HG02938 (cell line): ENCODE measurements around the gene SLC16A3.
"Not testable (repeated sequence)": the region's sequence is repeated elsewhere in the genome, so short reads cannot be mapped to it uniquely, and the experiment has no call there.

ENCODE experiments used
- ATAC-seq: cut with Tn5 transposase; IDR thresholded peaks from one replicate; pipeline ENCODE4 v1.9.1; 2021; ENCODE audit warnings: mild to moderate bottlenecking, moderate library complexity; ENCODE audit not compliant: unreplicated experiment

The SLC16A3 gene

DNA sequence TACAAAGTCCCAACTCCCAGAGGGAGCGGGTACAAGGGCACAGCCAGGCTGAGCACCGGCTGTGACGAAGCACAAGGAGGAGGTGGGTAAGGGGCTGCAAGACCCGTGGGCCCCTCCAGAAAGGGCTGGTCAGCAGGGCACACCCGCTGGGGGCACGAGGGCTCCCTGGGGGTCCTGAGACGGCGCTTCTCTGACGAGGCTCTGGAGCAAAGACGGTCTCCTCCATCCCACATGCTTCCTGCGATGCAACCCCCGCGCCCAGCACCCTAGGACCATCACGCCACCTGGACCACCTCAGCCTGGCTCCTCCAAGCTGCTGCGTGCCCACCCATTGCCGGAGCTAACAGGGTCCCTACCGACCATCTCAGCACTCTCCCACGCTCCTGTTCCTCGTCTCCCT, 24.9 kb upstream of the SLC16A3 start:
- ATAC-seq = no peak

DNA sequence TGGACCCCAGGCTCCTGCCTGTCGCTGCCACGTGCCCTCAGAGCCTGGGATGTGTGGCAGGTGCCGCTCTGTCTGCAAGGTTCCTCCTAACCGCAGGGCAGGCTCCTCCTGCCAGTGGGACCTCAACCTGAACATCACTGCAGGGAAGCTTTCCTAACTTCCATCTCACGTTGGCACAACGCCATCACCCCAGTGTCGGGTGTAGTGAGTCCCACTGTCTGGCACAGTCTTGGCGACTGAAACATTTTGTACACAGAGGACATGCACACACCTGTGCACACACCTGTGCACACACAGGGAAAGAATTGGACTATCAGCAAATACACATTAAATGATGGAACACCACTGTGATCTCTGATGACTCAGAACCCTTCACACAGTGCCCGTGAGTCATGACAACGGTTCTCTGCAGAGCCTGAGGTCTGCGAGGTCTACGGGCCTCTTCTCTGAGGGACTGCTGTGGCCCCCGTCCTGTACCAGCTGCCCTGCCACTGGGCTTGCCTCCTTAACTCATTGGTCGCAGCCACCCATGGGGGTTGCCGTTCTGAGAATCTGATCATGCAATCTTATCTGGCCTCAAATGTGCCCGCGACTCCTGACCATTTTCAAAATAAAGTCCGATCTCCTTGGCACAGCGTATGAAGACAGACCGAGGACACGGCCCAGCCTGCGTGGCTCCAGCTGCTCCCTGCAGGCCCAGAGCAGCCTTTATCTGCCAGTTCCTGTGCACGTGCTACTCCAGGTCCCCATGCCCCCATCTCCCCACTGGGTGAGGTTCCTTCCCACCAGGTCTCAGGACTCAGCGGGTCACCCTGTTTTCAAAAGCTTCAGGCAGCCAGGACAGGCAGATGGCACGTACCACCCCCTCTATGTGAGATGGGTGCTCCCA, 23.8 kb upstream of the SLC16A3 start:
- ATAC-seq = no peak

DNA sequence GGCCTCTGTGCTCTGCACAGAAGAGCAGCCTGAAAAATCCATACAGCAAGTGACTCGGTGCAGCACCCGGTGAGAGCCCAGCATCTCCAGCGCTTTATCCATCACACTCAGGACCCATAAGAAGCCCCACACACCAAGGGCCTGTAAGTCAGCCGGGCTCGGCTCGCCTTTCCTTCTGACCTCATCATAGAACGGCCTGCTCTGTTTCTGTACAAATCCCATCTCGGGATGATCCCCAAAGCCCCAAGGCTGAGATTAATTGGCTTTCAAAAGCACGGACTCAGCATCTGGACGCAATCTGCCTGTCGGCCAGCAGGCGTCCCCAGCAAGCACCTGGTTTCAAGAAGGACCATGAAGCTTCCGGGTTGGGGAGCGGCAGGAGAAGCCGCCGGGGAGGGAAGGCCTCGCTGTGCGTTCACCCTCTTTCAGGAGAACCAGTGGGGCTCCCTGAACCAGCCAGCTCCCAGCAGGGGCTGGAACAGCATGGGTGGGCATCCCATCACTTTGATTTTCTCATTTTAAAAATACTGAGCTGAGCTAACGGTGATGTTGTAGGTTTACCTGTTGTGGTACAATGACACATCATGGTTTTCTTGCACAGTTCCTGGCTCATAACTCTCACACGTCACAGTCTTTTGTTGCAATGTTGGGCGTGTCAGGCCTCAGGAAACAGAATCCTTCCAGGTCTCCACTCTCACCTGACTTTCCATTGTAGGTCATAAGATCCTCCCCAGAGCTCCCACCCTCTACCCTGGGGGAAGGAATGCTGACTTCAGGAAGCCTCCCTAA, 22.9 kb upstream of the SLC16A3 start:
- ATAC-seq = no peak

DNA sequence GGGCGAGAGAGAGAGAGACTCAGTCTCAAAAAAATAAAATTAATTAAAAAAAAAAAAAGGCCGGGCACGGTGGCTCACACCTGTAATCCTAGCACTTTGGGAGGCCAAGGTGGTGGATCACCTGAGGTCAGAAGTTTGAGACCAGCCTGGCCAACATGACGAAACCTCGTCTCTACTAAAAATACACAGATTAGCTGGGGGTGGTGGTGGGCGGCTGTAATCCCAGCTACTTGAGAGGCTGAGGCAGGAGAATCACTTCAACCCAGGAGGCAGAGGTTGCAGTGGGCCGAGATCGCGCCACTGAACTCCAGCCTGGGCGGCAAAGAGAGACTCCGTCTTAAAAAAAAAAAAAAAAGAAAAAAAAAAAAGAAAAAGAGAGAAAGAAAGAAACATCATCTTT, 18.2 kb upstream of the SLC16A3 start:
- not testable (repeated sequence) for ATAC-seq

DNA sequence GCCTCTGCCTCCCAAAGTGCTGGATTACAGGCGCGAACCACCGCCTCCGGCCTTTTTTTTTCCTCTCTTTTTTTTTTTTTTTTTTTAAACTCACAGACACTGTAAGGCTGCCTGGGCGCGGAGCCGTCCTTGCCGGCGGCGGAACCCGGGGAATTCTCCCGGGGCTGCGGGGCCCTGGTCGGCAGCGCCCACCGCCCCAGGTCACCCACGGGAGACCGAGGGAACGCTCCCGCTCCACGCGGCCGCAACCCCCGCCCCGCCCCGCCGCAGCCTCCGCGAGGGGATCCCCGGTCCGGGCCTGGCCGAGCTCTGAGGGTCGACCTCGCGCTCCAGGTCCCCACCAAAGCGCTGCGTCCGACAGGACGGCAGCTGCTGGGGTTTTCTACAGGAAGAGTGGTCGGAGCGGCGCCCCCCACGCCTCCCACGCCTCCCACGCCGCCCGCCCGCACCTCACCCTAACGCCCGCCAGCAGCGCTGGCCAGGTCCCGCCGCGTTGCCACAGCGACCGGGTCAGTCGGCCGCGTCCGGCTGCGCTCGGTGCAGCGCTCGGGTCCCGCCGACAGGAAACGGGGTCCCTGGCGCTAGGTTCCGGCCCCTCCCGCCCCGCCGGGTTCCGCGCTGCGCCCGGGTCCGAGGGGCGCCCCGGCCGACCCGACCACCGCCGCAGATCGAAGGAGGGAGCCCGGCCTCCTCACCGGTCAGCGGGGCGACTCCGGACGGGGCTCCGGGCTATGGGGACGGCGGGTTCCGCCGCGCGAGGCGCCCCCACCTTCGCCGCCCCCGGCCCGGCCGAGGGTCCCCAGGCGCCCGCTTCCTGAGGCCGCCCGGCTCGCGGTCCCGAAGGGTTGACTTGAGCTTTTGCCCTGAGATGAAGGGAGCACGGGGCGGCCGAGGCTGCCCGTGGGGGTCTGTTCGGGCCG, 16.3 kb upstream of the SLC16A3 start, which contains the start of gene CCDC57:
Gene CCDC57, minus strand, starts transcription at position 512 of the 920 bp plus-strand sequence. CDS start 10,898 bp downstream, outside the sequence.
- peak; percentile 50 for ATAC-seq

DNA sequence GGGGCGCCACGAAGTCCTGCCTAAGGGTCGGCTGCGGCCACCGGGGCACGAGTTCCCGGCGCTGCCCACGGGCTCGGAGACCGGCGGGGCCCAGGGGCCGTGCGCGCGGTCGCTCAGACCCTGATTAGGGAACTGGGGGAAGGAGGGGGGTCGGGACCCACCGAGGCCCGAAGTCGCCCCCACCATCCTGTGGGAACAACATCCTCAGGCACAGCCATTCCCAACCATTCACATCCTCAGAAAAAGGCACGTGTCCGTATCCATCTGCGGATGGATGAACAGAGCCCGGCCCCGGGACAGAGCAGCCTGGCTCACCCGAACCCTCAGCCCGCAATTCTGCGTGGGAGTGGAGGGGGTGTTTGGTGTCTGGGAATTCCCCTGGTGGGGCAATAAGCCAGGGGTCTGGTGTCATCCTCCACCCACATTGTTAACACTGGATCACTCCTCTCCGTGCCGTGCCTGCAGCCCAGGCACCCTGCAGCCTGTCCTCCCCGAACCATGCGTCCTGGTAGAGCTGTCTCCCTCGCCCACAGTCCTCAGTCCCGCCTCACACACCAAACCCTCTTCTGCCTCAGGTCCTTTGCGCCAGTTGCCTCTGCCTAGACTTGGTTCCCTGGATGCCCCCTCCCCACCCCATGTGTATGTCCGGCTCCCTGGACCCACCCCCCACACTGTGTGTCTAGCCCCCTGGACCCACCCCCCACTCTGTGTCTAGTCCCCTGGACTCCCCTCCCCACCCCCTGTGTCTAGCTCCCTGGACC, 15.4 kb upstream of the SLC16A3 start:
- peak; percentile 19 for ATAC-seq

DNA sequence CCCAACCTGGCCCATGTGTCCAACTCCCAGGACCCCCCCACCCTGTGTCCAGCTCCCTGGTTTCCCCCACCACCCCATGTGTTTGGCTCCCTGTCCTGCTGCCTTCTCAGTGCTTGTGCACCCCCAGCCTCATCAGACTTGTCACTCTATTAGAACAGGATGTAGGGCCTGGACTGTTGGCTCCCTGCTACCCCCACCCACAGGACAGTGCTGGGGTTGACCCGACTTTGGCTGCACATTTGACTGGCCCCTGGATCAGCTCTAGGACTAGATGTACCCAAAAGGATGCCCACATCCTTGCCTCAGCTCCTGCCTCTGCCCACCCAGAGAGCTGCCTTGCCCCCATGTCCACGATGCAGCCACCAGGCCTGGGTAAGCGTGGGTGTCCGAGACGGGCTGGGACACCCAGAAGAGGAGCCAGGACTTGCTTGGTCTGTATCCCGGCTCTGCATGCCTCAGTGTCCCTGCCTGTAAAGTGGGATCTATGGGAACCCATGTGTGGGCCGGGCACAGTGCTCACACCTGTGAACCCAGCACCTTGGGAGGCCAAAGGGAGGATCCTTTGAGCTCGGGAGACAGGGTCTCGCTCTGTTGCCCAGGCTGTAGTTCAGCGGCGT, 14.7 kb upstream of the SLC16A3 start:
- no peak for ATAC-seq

DNA sequence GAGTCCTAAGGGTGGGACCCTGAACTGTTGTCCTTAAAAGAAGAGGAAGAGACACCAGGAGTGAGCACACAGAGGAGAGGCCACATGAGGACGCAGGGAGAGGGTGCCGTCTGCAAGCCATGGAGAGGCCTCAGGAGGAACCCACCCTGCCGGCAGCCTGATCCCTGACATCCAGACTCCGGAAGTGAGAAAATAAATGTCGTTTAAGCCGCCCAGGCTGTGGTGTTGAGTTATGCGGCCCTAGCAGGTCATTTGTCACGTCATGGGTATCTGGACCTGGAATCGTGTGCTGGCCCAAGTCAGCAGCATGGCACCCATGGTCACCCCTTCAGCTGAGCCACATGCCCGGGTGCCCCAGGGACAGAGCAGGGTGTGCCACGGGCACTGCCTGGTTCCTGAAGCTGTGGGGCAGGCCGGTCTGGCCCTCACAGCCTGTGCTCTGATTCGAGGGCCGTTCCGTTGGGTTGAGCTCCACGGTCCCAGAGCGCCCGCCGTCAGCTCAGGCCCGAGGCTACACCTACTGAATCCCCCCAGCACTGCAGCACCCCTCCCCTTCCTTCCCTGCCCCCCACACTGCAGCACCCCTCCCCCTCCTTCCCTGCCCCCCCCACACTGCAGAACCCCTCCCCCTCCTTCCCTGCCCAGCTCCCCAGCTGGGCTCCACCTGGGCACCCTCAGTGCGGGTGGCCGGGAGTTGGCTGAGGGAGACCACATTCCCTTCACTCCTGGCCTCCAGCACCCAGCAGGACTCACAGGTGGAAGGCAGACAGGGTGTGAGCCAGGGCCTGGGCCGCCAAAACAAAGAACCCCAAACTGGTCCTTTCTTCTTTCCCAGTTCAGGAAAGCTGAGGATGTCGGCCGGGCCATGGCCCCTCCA, 13.5 kb upstream of the SLC16A3 start:
- ATAC-seq = no peak

DNA sequence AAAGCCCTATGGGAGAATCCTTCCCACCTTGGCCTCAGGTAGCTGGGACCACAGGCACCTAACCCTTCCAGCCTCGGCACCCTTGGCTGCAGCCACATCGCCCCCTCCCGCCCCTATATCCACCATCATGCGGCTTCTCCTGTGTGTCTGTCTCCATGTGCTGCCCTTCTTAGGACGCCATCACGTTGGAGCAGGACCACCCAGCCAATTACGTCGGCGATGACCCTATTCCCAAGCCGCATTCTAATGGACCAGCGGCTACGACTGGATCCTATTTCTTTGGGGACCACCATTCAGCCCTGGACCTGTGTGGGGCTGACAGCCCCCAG, 12.9 kb upstream of the SLC16A3 start:
- ATAC-seq = no peak

DNA sequence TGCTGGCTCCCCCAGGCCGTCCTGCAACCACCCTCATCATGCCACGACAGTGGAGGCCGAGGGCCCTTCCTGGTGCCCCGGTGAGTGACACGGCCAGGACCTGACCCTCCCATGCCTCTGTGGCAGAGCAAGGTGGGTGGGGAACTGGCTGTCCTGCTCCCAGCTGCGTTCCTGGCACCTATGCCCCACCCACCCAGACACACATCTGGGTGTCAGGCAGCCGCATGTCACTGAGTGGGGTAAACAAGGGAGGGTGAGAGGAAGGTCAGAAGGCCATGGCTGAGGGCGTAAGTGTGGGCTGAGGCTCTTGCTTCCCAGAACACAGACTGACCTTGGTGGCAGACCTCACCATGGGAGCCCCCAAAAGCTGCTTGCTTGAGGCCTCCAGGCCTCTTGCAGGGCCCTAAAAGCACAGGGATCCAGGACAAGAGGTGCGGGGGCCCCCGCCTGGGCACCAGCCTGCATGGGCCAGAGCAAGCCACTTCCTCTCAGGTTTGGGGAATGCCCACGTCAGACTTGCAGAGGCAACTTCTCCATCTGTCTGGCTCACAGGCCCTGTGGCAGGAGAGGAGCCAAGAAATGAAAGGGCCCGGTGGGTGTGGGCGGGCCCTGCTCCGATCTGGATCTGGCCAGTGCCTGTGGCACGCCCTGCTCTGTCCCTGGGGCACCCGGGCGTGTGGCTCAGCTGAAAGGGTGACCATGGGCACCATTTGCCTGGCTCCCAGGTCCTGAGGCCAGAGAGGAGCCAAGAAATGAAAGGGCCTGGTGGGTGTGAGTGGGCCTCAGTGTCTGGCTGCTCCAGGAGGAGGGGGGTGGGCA, 12.3 kb upstream of the SLC16A3 start:
- no peak for ATAC-seq

DNA sequence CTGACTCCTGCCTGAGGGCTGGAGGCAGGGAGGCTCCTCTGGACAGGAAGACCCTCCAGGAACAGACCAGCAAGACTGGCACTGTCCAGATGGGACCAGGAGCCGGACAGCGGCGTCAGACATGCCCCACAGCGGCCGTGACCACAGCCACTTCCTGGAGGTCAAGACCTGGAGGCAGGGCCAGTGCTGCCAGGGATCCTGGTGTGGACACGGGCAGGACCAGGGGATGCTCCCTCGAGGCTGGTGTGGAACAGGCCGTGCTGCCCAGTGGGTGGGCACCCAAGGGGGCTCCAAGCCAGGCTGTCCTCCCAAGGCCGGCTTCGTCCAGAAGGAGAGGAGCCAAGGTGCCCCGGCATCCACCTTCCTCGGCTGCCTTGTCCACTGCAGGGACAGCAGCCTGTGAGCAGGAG, 11.7 kb upstream of the SLC16A3 start:
- ATAC-seq = no peak

DNA sequence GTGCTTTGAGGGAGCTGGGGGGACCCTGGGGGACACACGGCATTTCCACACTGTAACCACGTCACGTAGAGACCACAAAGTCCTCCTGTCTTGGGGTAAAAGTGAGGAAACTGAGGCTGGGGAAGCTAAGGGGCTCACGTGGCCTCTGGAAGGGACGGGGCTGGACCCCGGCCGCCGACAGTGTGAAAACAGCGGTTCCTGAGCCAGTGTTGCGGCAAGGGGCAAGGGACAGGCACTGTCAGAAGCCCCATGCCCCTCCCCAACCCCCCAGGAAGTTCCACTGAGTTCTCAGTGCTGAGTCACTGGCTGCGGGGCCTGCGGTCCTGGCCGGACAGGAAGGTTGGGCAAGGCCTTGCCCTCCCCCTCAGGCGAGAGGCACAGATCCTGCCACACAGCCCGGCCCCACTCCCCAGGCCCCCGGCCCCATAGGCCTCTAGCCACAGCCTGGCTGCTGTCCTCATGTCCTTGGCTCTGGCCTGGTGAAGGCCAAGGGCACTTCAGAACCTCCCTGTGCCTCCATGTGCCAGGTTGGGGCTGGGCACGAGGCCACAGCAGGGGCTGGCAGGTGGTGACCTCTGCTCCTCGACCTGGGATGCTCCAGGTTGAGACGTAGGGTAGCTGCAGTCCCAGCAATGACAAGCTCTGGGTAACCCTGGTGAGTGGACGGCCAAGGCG, 11.2 kb upstream of the SLC16A3 start:
- no peak for ATAC-seq

DNA sequence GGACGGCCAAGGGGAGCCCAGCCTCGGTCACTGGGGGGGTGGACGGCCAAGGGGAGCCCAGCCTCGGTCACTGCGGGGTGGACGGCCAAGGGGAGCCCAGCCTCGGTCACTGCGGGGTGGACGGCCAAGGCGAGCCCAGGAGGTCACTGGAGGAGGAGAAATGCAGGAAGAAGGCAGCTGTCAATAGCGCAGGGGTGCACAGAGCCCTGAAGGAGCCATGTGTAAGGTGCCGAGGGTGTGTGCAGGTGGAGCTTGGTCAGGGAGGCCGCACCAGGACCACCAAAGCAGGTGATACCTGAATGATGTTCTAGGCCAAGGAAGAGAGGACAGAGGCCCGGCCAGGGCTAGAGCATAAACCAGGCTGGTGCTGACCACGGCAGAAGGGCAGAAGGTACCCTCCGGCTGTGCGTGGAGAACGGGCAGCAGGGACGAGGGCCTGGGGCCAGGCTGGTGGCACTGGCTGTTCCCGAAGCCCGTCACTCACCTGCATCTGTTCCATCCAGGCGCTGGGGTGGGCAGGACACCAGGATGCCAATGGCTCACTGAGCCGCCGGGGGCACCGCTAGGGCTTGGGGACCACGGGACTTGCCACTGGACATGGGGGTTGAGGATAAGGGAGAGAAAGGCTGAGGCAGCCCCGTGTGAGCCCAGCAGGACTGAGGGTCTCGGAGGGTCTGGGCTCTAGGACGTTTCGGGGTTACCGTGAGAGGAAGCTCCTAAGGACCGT, 10.3 kb upstream of the SLC16A3 start:
- no peak for ATAC-seq

DNA sequence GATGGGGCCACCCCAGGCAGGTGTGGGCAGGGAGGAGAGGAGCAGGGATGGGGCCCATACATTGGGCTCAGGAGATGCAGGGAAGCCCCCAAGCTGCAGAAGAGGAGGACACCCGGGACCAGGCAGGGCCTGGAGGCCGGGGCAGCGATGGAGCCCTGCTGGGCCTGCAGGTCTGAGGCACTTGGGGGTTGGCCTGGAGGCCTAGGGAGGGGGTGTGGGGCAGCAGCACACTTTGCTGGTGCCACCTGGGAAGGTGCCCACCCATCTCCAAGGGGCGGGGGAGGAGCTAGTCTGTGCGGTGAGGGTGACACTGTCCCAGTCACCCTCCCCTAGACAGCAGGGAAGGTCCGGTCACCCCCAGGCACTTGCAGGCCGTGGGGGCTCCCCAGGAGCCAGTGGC, 9.8 kb upstream of the SLC16A3 start:
- ATAC-seq = no peak

DNA sequence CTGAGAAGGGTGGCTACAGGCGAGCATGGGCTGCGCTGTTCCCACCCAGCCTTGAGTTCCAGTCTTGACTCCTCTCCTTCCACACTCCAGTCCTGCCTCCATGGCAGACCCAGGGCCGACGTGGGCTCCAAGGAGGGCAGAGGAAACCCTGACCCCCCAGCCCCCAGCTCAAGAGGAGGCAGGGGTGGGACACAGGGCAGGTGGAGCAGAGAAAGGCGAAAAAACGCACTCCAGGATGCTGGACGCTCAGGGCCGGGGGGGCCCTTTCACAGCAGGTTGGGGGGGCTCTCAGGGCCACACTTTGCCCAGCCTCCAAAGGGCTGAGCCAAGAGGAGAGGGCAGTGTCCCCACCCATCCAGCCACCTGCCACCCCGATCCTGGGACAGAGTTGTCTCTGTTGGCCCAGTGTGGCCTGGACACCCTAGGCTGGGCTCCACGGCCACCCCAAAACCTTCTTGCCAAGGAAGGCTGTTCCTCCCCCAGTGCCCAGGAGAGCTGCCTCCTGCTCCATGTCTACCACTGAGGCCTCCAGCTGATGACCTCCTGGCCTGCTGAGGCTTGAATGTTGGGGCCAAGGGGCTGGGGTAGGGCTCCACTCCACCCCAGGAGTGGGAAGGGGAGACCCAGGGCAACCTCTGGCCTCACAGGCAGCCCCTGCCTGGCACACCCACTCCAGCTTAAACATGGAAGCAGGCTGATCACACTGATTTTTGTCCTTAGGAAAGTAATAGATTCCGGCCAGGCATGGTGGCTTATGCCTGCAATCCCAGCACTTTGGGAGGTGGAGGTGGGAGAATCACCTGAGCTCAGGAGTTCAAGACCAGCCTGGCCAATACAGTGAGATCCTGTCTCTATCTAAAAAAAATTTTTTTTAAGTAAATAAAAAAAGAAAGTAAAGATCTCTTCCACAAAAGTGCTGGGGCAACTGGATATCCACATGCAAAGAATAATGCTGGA, 8.8 kb upstream of the SLC16A3 start:
- no peak for ATAC-seq
